Activated T-helper 9 cell treated with anti-CD3 and anti-CD28 coated beads, Interleukin-2, amount 50 U/mL, for 16 hours (primary cell): ENCODE measurements around the gene ABCF3.
A peak's percentile ranks its signal among the peaks of the same experiment; 100 is the strongest.

ENCODE experiments used
- DNase-seq: peaks from one replicate; pipeline ENCODE4 v3.0.0-alpha.2; 2020; ENCODE audit warnings: low read depth

ABCF3 gene

GRCh38 chr3:184168363-184169120 is 17.5 kb upstream of the ABCF3 start:
- DNase-seq, result no peak

- no peak for DNase-seq
Measured at GRCh38 chr3:184169896-184170875, 15.8 kb upstream of the ABCF3 start.

- DNase-seq, result no peak
Measured at GRCh38 chr3:184171562-184171961, 14.4 kb upstream of the ABCF3 start.

GRCh38 chr3:184172681-184173373 is 13.2 kb upstream of the ABCF3 start:
- DNase-seq, result no peak

GRCh38 chr3:184173374-184173722 is 12.7 kb upstream of the ABCF3 start:
- DNase-seq, result no peak

- no peak for DNase-seq
Measured at GRCh38 chr3:184174284-184174645, 11.7 kb upstream of the ABCF3 start.

- peak; percentile 97 for DNase-seq
Measured at GRCh38 chr3:184174646-184175492, 11.1 kb upstream of the ABCF3 start, which contains the start of gene AP2M1. Gene AP2M1, plus strand, starts transcription at chr3:184174855. Its CDS starts 2,139 bp downstream, at chr3:184176994.

GRCh38 chr3:184175506-184175905 is 10.5 kb upstream of the ABCF3 start:
- no peak for DNase-seq

GRCh38 chr3:184175981-184176376 is 10.0 kb upstream of the ABCF3 start:
- no peak for DNase-seq

- DNase-seq, result no peak
Measured at GRCh38 chr3:184176377-184177330, 9.3 kb upstream of the ABCF3 start.

GRCh38 chr3:184177331-184177731 is 8.7 kb upstream of the ABCF3 start:
- no peak for DNase-seq

GRCh38 chr3:184177767-184178306 is 8.2 kb upstream of the ABCF3 start:
- no peak for DNase-seq

GRCh38 chr3:184178521-184179138 is 7.4 kb upstream of the ABCF3 start:
- no peak for DNase-seq

- no peak for DNase-seq
Measured at GRCh38 chr3:184180165-184180564, 5.8 kb upstream of the ABCF3 start.

GRCh38 chr3:184181596-184181995 is 4.4 kb upstream of the ABCF3 start:
- DNase-seq, result no peak

GRCh38 chr3:184183679-184184078 is 2.3 kb upstream of the ABCF3 start:
- DNase-seq, result no peak

GRCh38 chr3:184184546-184185230 is 1.3 kb upstream of the ABCF3 start:
- no peak for DNase-seq

- DNase-seq, result peak; percentile 99
Measured at GRCh38 chr3:184185461-184186183, 377 bp upstream of the ABCF3 start.

- DNase-seq, result no peak
Measured at GRCh38 chr3:184186902-184187207, 856 bp downstream of the ABCF3 start.
